Gastroesophageal sphincter (tissue), 4 donors: Measurements from ENCODE around the gene CYP1B1. TPM values are rescaled to one million over a fixed set of nuclear protein-coding genes. Genes with fewer than 3 reads are reported as not detected.

Experiments
- ATAC-seq: fragments of 150-250 bp; one replicate; pipeline ENCODE4 v1.9.1; 2016; ENCODE audit warnings: mild to moderate bottlenecking, moderate library complexity
- H3K27ac ChIP-seq, 4 donors: fragments of 200-600 bp; sonication (generic) in 3 of 4; 1 replicate in 3 of 4; 2 replicates in 1 of 4; pipeline ENCODE4 v1.5.1; 2016 to 2019
- H3K27me3 ChIP-seq: fragments of 200-600 bp; sonication (generic); one replicate; pipeline ENCODE4 v1.5.1; 2019
- H3K36me3 ChIP-seq, 2 donors: fragments of 200-600 bp; sonication (generic); one replicate each; pipeline ENCODE4 v1.5.1; 2019; ENCODE audit warnings: control low read depth in 1 of 2
- H3K4me1 ChIP-seq, 3 donors: fragments of 200-600 bp; sonication (generic); 1 replicate in 2 of 3; 2 replicates in 1 of 3; pipeline ENCODE4 v1.5.1; 2016 to 2019; ENCODE audit warnings: control low read depth in 2 of 3
- H3K4me3 ChIP-seq, 2 donors: fragments of 200-600 bp; sonication (generic); one replicate each; pipeline ENCODE4 v1.5.1; 2019; ENCODE audit warnings: mild to moderate bottlenecking in 1 of 2, moderate library complexity in 1 of 2
- H3K9me3 ChIP-seq, 3 donors: fragments of 200-600 bp; sonication (generic); one replicate each; pipeline ENCODE4 v1.5.1; 2017 to 2019; ENCODE audit warnings: control low read depth in 2 of 3
- EP300 ChIP-seq: sonication (generic); formaldehyde crosslinking; IDR thresholded peaks from one replicate; pipeline ENCODE4 v1.6.1; 2017; ENCODE audit warnings: antibody characterized with exemption, mild to moderate bottlenecking
- POLR2A ChIP-seq, 2 donors: fragments of 450-650 bp; IDR thresholded peaks; one replicate each; pipeline ENCODE4 v1.6.1; 2017; ENCODE audit warnings: antibody characterized with exemption in 2 of 2, mild to moderate bottlenecking in 2 of 2, moderate library complexity in 1 of 2
- POLR2AphosphoS5 ChIP-seq: sonication (generic); formaldehyde crosslinking; IDR thresholded peaks from one replicate; pipeline ENCODE4 v1.6.1; 2017; ENCODE audit warnings: antibody characterized with exemption
- WGBS, 2 donors: methylation state at CpG; one replicate each; pipeline ENCODE4 v1.1.5; 2018; ENCODE audit warnings: low coverage in 1 of 2; 5-methylcytosine and 5-hydroxymethylcytosine counted together
- total RNA-seq, 4 donors: library from RNA; depleted of rRNA; stranded (reverse); fragments of >200 nt; gene quantifications; one replicate each; pipeline ENCODE4 v1.1.0, GENCODE V29; 2016
- TF ChIP-seq, protein P1 (sequence below), 4 experiments: fragments of 200-600 bp in 2 of 4; fragments of 450-650 bp in 2 of 4; sonication (generic) in 1 of 4; IDR thresholded peaks; one replicate each; pipeline ENCODE4 v1.5.1; 2017 to 2019; ENCODE audit warnings: antibody characterized with exemption in 4 of 4, mild to moderate bottlenecking in 2 of 4, moderate library complexity in 2 of 4

CYP1B1 gene
- total RNA-seq, 4 donors from 2014 or later: 19.5 to 156 (median 35.6) TPM

DNA sequence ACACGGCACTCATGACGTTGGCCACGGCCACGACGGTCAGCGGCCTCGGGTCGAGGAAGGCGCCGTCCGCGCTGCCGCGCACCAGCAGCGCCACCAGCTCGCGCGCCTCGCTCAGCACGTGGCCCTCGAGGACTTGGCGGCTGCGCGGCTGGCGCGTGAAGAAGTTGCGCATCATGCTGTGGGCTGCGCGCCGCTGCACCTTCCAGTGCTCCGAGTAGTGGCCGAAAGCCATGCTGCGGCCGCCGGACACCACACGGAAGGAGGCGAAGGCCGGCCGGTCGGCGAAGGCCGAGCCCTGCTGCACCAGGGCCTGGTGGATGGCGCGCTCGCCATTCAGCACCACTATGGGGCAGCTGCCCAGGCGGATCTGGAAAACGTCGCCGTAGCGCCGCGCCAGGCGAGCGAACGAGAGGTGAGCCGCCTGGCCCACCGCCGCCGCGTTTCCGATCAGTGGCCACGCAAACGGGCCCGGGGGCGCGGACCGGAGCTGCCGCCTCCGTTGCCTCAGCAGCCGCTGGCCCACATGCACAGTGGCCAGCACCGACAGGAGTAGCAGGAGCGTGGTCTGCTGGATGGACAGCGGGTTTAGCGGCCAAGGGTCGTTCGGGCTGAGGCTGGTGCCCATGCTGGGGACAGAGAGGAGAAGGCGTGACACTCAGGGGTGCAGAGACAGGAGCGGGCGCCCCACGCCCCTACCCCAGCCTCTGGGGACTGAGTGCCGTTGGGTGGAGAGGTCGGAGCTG is 1.0 kb downstream of the CYP1B1 start:
- H3K4me3 ChIP-seq: peak overlapping the region; percentile 2 to 60
- no peak for ATAC-seq
- TF ChIP-seq EP300: no peak
- no peak for TF ChIP-seq POLR2AphosphoS5
- TF ChIP-seq POLR2A (IDR thresholded peaks at IDR 0.05): no peak
- TF ChIP-seq, protein P1, sequence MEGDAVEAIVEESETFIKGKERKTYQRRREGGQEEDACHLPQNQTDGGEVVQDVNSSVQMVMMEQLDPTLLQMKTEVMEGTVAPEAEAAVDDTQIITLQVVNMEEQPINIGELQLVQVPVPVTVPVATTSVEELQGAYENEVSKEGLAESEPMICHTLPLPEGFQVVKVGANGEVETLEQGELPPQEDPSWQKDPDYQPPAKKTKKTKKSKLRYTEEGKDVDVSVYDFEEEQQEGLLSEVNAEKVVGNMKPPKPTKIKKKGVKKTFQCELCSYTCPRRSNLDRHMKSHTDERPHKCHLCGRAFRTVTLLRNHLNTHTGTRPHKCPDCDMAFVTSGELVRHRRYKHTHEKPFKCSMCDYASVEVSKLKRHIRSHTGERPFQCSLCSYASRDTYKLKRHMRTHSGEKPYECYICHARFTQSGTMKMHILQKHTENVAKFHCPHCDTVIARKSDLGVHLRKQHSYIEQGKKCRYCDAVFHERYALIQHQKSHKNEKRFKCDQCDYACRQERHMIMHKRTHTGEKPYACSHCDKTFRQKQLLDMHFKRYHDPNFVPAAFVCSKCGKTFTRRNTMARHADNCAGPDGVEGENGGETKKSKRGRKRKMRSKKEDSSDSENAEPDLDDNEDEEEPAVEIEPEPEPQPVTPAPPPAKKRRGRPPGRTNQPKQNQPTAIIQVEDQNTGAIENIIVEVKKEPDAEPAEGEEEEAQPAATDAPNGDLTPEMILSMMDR (IDR thresholded peaks at IDR 0.05): no peak
- no peaks in the 10 kb centered on the region for H3K36me3 ChIP-seq
- H3K4me1 ChIP-seq: peaks cover 0 to 51% (median 32%) of the 10 kb centered on the region in 3 donors
- H3K27ac ChIP-seq: peak overlapping the region in 3 of 4 donors; percentile 81 to 90 (median 83)
- no peaks in the 10 kb centered on the region for H3K9me3 ChIP-seq
- WGBS, 2 donors: 6 to 17% methylated on average over 1 to 8 of the region's 82 CpGs
- H3K27me3 ChIP-seq: peaks cover 56% of the 10 kb centered on the region

DNA sequence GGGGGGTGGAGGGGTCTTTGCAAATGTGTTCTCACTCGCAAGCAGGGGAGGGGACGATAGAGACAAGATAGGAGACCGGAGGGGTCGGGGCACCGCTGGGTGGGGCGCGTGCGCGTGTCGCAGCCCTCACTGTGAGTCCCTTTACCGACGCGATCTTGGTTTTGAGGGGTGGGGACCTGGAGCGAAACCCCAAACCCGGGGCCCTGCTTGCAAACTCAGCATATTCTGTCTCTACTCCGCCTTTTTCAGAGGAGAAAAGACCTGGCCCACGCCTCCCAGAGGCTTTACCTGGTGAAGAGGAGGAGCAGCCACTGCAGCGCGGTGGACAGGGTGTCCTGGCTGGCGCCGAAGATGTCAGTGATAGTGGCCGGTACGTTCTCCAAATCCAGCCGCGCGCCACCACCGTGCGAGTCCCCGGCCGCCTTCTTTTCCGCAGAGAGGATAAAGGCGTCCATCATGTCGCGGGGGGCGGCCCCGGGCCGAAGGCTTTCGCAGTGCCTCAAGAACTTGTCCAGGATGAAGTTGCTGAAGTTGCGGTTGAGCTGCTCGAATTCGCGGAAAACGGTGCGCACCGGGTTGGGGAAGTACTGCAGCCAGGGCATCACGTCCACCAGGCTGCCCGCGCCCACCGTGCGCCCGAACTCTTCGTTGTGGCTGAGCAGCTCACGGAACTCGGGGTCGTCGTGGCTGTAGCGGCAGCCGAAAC is 1.7 kb downstream of the CYP1B1 start:
- Histone ChIP-seq H3K4me1 (peaks cover 0 to 51% (median 32%) of the 10 kb centered on the region in 3 donors), H3K4me3 (peak overlapping the region in 1 of 2 donors; percentile 60), H3K27me3 (peaks cover 56% of the 10 kb centered on the region), H3K27ac (peak overlapping the region in 3 of 4 donors; percentile 37 to 90 (median 39)), H3K9me3 (no peaks in the 10 kb centered on the region), H3K36me3 (no peaks in the 10 kb centered on the region)
- ATAC-seq: no peak
- TF ChIP-seq POLR2A (IDR thresholded peaks at IDR 0.05) (no peak), POLR2AphosphoS5 (no peak), EP300 (no peak)
- TF ChIP-seq, protein P1 (IDR thresholded peaks at IDR 0.05): no peak
- 13 to 24% methylated on average over 12 of the region's 58 CpGs for WGBS, 2 donors

DNA sequence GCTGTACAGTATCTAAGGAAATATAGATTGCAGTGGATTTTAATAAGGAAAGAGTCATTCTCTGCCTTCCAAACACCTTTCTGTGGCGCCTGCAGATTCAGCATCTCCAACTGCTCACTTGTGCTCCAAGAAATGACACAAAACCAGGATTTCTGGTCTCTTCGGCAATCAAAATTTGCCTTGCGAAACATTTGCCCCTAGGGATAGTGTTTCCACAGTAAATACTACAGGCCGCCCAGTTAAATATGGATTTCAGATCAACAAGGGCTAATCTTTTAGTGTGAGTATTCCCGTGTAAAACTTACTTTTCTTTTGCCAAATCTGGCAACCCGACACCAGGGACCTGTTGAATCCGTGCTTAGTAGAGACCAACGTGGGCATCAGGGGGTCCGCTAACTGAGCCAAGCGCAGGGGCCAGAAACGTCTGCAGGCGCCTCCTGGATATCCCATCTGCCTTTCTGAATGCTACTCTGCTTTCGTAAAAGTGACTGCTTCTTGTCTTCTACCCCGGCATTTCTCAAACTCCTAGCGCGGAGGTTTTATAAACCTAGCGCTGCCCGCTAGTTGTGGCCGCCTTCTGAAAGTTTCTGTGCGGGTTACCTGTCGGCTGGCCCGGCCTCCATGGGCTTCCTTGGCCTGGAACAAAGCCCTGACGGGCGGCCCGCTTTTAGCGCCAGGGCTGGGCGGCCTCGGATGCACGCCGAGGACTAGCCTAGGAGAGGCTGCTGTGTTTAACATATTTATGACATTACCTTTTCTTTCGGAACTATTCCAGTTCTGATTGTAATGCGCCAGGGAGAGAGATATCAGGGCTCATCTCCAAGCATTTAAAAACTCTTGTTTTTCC is 2.5 kb downstream of the CYP1B1 start:
- Histone ChIP-seq H3K36me3 (no peaks in the 10 kb centered on the region), H3K27me3 (peaks cover 56% of the 10 kb centered on the region), H3K27ac (peak overlapping the region in 3 of 4 donors; percentile 37 to 90 (median 39)), H3K9me3 (no peaks in the 10 kb centered on the region), H3K4me1 (peaks cover 0 to 51% (median 32%) of the 10 kb centered on the region in 3 donors), H3K4me3 (peak overlapping the region in 1 of 2 donors; percentile 60)
- TF ChIP-seq EP300 (no peak), POLR2AphosphoS5 (no peak), POLR2A (IDR thresholded peaks at IDR 0.05) (no peak)
- TF ChIP-seq, protein P1 (IDR thresholded peaks at IDR 0.05): no peak
- 41 to 60% methylated on average over 12 to 14 of the region's 32 CpGs for WGBS, 2 donors
- no peak for ATAC-seq

DNA sequence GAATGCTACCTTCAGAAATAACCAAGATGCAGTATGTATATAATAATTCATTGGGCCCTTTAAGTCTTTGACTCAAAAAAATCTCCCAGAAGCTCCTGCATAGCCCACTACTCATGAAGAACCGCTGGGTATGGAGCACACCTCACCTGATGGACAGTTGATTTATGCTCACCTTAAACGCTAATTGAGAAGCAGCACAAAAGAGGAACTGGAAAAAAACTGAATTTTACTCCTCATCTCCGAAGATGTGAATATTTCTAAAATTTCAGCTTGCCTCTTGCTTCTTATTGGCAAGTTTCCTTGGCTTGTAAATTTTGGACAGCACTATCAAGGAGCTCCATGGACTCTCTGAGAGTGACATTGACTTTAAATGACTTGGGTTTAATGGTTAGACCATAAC is 5.5 kb downstream of the CYP1B1 start:
- H3K27ac ChIP-seq: no peak overlapping the region
- no peaks in the 10 kb centered on the region for H3K9me3 ChIP-seq
- WGBS, 2 donors: 77 to 100% methylated on average over 1 to 3 of the region's 3 CpGs
- TF ChIP-seq POLR2A (IDR thresholded peaks at IDR 0.05) (no peak), POLR2AphosphoS5 (no peak), EP300 (no peak)
- TF ChIP-seq, protein P1 (IDR thresholded peaks at IDR 0.05): no peak
- no peaks in the 10 kb centered on the region for H3K36me3 ChIP-seq
- H3K4me3 ChIP-seq: no peak overlapping the region
- H3K27me3 ChIP-seq: peaks cover 30% of the 10 kb centered on the region
- no peak for ATAC-seq
- peaks cover 0 to 24% (median 17%) of the 10 kb centered on the region in 3 donors for H3K4me1 ChIP-seq
